ENCODE results near the gene LHFPL6. TPM values are rescaled to one million over a fixed set of nuclear protein-coding genes. Genes with fewer than 3 reads are reported as not detected.
A peak's percentile ranks its signal among the peaks of the same experiment; 100 is the strongest.

Gene LHFPL6
- total and polyA plus RNA-seq, 2 experiments from 2014 or later = 91.2 to 111 TPM

DNA sequence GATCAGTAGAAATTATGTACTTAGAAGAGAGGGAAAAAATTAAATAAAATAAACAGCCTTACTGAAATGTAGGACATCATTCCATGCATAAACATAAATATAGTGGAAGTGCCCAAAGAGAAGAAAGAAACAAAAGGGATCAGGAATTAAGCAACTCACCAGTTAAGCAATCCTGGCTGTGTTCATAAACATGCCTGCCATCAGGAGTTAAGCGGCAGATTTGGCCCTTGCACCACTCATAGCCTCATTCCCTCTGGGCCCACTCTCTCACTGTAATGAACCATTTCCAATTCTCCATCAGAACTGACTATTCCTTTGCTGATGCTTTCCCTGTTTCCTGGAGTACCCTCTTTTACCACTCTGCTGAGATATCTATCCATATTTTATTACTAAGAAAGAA, 281.4 kb downstream of the LHFPL6 start:
- DNase-seq = peak; percentile 45
- H3K4me1 ChIP-seq (ENCODE audit: insufficient read depth) = no peaks in the 10 kb centered on the region

DNA sequence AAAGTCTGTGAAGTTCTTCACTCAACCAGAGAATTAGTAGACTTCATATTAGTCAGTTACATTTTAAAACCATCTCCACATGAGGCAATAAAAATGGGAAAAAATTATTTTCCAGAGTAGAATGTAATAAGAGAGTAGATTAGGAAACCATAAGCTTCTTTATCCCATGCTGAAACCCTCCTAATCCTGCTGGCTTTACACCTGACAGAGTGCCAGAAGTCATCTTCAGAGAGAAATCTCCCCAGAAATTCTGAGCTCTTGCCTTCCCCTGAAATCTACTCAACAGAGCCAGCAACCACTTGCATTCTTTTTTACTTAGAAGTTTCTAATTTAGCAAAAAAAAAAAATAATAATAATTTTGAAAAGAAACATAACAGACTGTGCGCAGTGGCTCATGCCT, 284.8 kb downstream of the LHFPL6 start:
- Histone ChIP-seq H3K79me2 (ENCODE audit: insufficient read depth) (no peaks in the 10 kb centered on the region), H3F3A (ENCODE audit: insufficient read depth) (no peaks in the 10 kb centered on the region), H3K27ac (no peak overlapping the region), H3K27me3 (replicated peaks; ENCODE audit: insufficient read depth) (no peaks in the 10 kb centered on the region), H2AFZ (no peak overlapping the region), H3K9me2 (ENCODE audit: insufficient read depth) (no peaks in the 10 kb centered on the region), H3K4me2 (ENCODE audit: unreplicated experiment) (no peak overlapping the region), H3K4me3 (no peak overlapping the region), H3K9me3 (ENCODE audit: low read depth) (no peaks in the 10 kb centered on the region), H4K20me1 (ENCODE audit: insufficient read depth) (no peaks in the 10 kb centered on the region), H3K4me1 (ENCODE audit: insufficient read depth) (no peaks in the 10 kb centered on the region), H3K9ac (no peak overlapping the region), H3K36me3 (ENCODE audit: low read depth) (no peaks in the 10 kb centered on the region)
- no peak for DNase-seq
- 94 to 100% methylated on average over 1 of the region's 1 CpG for WGBS, 2 experiments (ENCODE audit: low coverage in 1 of 2, low lambda C conversion rate in 2 of 2, missing lambda C conversion rate in 2 of 2)
- no peak for TF ChIP-seq EZH2phosphoT487 (IDR thresholded peaks at IDR 0.05; ENCODE audit: insufficient read depth, low read depth)
- no peak for TF ChIP-seq EZH2 (IDR thresholded peaks at IDR 0.05; ENCODE audit: insufficient read depth, poor library complexity, severe bottlenecking)
- in situ Hi-C loops (cut with MboI) = no loop called here

More for the DNA sequence above, 281.4 kb downstream of the LHFPL6 start:
- no peaks in the 10 kb centered on the region for H3F3A ChIP-seq (ENCODE audit: insufficient read depth)
- no peaks in the 10 kb centered on the region for H3K27me3 ChIP-seq (replicated peaks; ENCODE audit: insufficient read depth)
- WGBS, 2 experiments (ENCODE audit: low coverage in 1 of 2, low lambda C conversion rate in 2 of 2, missing lambda C conversion rate in 2 of 2) = 14 to 21% methylated on average over 1 of the region's 1 CpG
- H3K9me3 ChIP-seq (ENCODE audit: low read depth) = no peaks in the 10 kb centered on the region
- in situ Hi-C loops (cut with MboI) = no loop called here
- H3K79me2 ChIP-seq (ENCODE audit: insufficient read depth) = no peaks in the 10 kb centered on the region
- no peak overlapping the region for H3K27ac ChIP-seq
- H4K20me1 ChIP-seq (ENCODE audit: insufficient read depth) = no peaks in the 10 kb centered on the region
- no peaks in the 10 kb centered on the region for H3K9me2 ChIP-seq (ENCODE audit: insufficient read depth)
- no peak overlapping the region for H3K4me2 ChIP-seq (ENCODE audit: unreplicated experiment)
- H3K4me3 ChIP-seq = no peak overlapping the region
- no peak overlapping the region for H3K9ac ChIP-seq
- H3K36me3 ChIP-seq (ENCODE audit: low read depth) = no peaks in the 10 kb centered on the region
- no peak overlapping the region for H2AFZ ChIP-seq
- TF ChIP-seq EZH2 (IDR thresholded peaks at IDR 0.05; ENCODE audit: insufficient read depth, poor library complexity, severe bottlenecking) (no peak), EZH2phosphoT487 (IDR thresholded peaks at IDR 0.05; ENCODE audit: insufficient read depth, low read depth) (no peak)

DNA sequence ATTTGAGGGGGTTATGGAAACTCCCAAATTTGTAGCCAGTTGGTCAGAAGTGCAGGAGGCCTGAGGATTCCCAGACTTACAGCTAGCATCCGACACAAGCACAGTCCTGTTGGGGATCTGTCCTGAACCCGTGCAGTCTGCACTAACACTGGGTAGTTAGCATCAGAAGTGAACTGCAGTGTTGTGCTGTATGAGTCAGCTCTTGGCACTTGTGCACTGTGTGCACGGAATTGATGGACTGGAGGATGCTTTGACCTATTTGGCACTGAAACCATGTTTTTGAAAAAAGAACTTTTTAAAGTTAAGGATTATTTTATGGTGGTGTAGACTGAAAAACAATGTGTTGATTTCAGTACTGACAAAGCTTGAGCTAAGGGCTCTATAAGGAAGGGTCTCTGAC, 285.7 kb downstream of the LHFPL6 start:
- H3K9ac ChIP-seq = no peak overlapping the region
- in situ Hi-C loops (cut with MboI) = no loop called here
- 1 to 3% methylated on average over 3 of the region's 3 CpGs for WGBS, 2 experiments (ENCODE audit: low coverage in 1 of 2, low lambda C conversion rate in 2 of 2, missing lambda C conversion rate in 2 of 2)
- no peaks in the 10 kb centered on the region for H3K79me2 ChIP-seq (ENCODE audit: insufficient read depth)
- H3K4me2 ChIP-seq (ENCODE audit: unreplicated experiment) = no peak overlapping the region
- DNase-seq = peak; percentile 54
- TF ChIP-seq EZH2phosphoT487 (IDR thresholded peaks at IDR 0.05; ENCODE audit: insufficient read depth, low read depth) (no peak), EZH2 (IDR thresholded peaks at IDR 0.05; ENCODE audit: insufficient read depth, poor library complexity, severe bottlenecking) (no peak)
- H3K9me3 ChIP-seq (ENCODE audit: low read depth) = no peaks in the 10 kb centered on the region
- no peaks in the 10 kb centered on the region for H3K9me2 ChIP-seq (ENCODE audit: insufficient read depth)
- no peaks in the 10 kb centered on the region for H3K36me3 ChIP-seq (ENCODE audit: low read depth)
- H3K4me1 ChIP-seq (ENCODE audit: insufficient read depth) = no peaks in the 10 kb centered on the region
- H4K20me1 ChIP-seq (ENCODE audit: insufficient read depth) = no peaks in the 10 kb centered on the region
- H3K27me3 ChIP-seq (replicated peaks; ENCODE audit: insufficient read depth) = no peaks in the 10 kb centered on the region
- H3F3A ChIP-seq (ENCODE audit: insufficient read depth) = no peaks in the 10 kb centered on the region
- H3K27ac ChIP-seq = no peak overlapping the region
- no peak overlapping the region for H2AFZ ChIP-seq
- H3K4me3 ChIP-seq = no peak overlapping the region

DNA sequence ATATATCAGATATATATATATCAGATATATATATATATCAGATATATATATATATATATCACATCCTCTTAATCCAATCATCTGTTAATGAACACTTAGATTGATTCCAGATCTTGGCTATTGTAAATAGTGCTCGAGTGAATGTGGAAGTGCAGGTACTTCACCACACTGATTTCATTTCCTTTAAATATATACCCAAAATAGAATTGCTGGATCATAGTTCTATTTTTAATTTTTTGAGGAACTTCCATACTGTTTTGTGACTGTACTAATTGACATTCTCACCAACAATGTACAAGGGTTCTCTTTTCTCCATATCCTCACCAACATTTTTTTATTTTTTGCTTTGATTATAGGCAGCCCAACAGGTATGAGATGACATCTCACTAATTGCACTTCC, 287.2 kb downstream of the LHFPL6 start:
- DNase-seq = no peak
- Histone ChIP-seq H3K36me3 (ENCODE audit: low read depth) (no peaks in the 10 kb centered on the region), H3K9ac (no peak overlapping the region), H3K9me3 (ENCODE audit: low read depth) (no peaks in the 10 kb centered on the region), H2AFZ (no peak overlapping the region), H4K20me1 (ENCODE audit: insufficient read depth) (no peaks in the 10 kb centered on the region), H3K27me3 (replicated peaks; ENCODE audit: insufficient read depth) (no peaks in the 10 kb centered on the region), H3K4me1 (ENCODE audit: insufficient read depth) (no peaks in the 10 kb centered on the region), H3K79me2 (ENCODE audit: insufficient read depth) (no peaks in the 10 kb centered on the region), H3K4me3 (no peak overlapping the region), H3K9me2 (ENCODE audit: insufficient read depth) (no peaks in the 10 kb centered on the region), H3K4me2 (ENCODE audit: unreplicated experiment) (no peak overlapping the region), H3K27ac (no peak overlapping the region), H3F3A (ENCODE audit: insufficient read depth) (no peaks in the 10 kb centered on the region)
- TF ChIP-seq EZH2phosphoT487 (IDR thresholded peaks at IDR 0.05; ENCODE audit: insufficient read depth, low read depth) (no peak), EZH2 (IDR thresholded peaks at IDR 0.05; ENCODE audit: insufficient read depth, poor library complexity, severe bottlenecking) (no peak)
- in situ Hi-C loops (cut with MboI) = no loop called here
- 70 to 73% methylated on average over 1 of the region's 1 CpG for WGBS, 2 experiments (ENCODE audit: low coverage in 1 of 2, low lambda C conversion rate in 2 of 2, missing lambda C conversion rate in 2 of 2)

DNA sequence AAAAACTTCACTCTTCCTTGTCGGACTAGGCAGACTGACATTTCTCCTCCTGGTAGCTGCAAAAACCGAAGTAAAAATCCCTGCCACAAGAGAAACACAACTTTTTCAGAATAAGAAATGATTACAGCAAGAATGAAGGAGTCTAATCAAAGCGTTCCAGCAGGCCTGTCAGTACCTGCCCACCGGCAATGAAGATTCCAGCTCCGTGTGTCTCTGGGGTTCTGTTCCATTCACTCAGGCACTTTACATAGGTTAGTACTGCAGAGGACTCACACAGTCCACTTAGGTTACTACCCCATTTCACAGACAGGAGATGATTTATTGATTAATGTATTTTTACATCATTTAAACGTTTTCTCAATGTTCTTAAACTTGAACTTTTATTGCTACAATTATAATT, 289.3 kb downstream of the LHFPL6 start:
- Histone ChIP-seq H4K20me1 (ENCODE audit: insufficient read depth) (no peaks in the 10 kb centered on the region), H3K36me3 (ENCODE audit: low read depth) (no peaks in the 10 kb centered on the region)

More for the DNA sequence above, 289.3 kb downstream of the LHFPL6 start:
- Histone ChIP-seq H3K27me3 (replicated peaks; ENCODE audit: insufficient read depth) (no peaks in the 10 kb centered on the region), H3K9me2 (ENCODE audit: insufficient read depth) (no peaks in the 10 kb centered on the region), H3K4me3 (no peak overlapping the region), H2AFZ (no peak overlapping the region), H3F3A (ENCODE audit: insufficient read depth) (no peaks in the 10 kb centered on the region), H3K9me3 (ENCODE audit: low read depth) (no peaks in the 10 kb centered on the region), H3K27ac (no peak overlapping the region), H3K4me1 (ENCODE audit: insufficient read depth) (no peaks in the 10 kb centered on the region), H3K4me2 (ENCODE audit: unreplicated experiment) (no peak overlapping the region), H3K79me2 (ENCODE audit: insufficient read depth) (no peaks in the 10 kb centered on the region), H3K9ac (no peak overlapping the region)
- in situ Hi-C loops (cut with MboI) = no loop called here
- no peak for DNase-seq
- 71 to 74% methylated on average over 6 of the region's 6 CpGs for WGBS, 2 experiments (ENCODE audit: low coverage in 1 of 2, low lambda C conversion rate in 2 of 2, missing lambda C conversion rate in 2 of 2)
- TF ChIP-seq EZH2phosphoT487 (IDR thresholded peaks at IDR 0.05; ENCODE audit: insufficient read depth, low read depth) = no peak
- TF ChIP-seq EZH2 (IDR thresholded peaks at IDR 0.05; ENCODE audit: insufficient read depth, poor library complexity, severe bottlenecking) = no peak

Measured in GM23248 (cell line).